Measurements from ENCODE around the gene TTC21A. TPM values are rescaled to one million over a fixed set of nuclear protein-coding genes. Genes with fewer than 3 reads are reported as not detected.

TTC21A gene
- total and polyA plus RNA-seq, 2 experiments from 2014 or later = 1.8 to 2.0 TPM

DNA sequence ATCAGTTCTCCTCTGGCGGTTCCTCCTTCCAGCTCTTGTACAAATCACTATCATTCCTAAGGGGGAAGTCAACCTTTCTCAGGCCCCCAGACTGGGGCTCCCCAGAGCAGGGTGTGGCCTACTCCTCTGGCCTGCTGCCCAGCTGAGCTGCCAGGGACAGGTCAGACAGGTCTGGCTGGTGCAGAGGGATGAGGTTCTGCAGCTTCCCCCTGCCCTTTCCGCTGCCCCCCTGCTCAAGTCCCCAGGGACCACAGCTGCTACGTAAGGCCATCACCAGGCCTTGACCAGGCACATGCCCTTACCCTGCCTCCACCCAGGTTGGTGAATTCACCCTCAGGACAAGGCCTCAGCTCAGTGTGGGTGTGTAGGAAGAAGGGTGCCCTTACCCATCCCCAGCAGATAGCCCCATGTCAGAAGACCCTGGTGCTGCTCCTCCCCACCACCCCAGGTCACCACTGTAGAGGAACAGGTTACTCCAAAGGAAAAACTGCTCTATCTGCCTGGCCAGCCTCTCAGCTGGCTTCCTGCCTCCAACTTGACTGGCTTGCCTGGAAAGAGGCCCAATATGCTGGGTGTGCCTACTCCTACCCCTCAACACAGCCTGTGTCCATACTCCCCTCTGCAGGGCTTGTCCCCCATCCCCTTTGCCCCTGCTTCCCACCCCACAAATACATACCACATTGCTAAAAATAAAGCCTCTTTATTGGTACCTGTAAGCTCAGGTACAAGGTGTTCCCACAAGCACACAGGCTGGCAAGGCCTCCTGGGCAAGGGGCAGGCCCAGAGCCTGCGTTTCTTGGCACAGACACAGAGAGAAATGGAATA is 33.9 kb downstream of the TTC21A start:
- H3K79me2 ChIP-seq (replicated peaks; ENCODE audit: insufficient read depth) = 0 out of 2 replicates have a peak, but pooled peaks cover 6% of the 10 kb centered on the region
- no peak overlapping the region for H3K27ac ChIP-seq (ENCODE audit: low read depth)
- Mint-ChIP-seq H3K4me3 (no peak overlapping the region), H3K9me3 (no peaks in the 10 kb centered on the region), H3K27ac (no peak overlapping the region), H3K36me3 (ENCODE audit: low read depth) (peaks cover 38% of the 10 kb centered on the region), H3K27me3 (ENCODE audit: insufficient read depth, low read depth, poor library complexity) (peaks cover 12% of the 10 kb centered on the region), H3K4me1 (peaks cover 8% of the 10 kb centered on the region)
- H4K20me1 ChIP-seq (replicated peaks; ENCODE audit: insufficient read depth) = peaks cover 7% of the 10 kb centered on the region
- no peak overlapping the region for H3K4me3 ChIP-seq
- TF ChIP-seq STAT1 (IDR thresholded peaks at IDR 0.05; ENCODE audit: unreplicated experiment) (no peak), JUNB (IDR thresholded peaks at IDR 0.05; ENCODE audit: unreplicated experiment) (no peak), CREB1 (CRISPR knock-in tag; IDR thresholded peaks at IDR 0.05; ENCODE audit: low read depth) (no peak), NANOG (IDR thresholded peaks at IDR 0.05; ENCODE audit: borderline replicate concordance) (no peak), EZH2phosphoT487 (IDR thresholded peaks at IDR 0.05; ENCODE audit: unreplicated experiment) (no peak), ZNF331 (CRISPR knock-in tag; IDR thresholded peaks at IDR 0.05; ENCODE audit: low read depth) (no peak), ZNF462 (CRISPR knock-in tag; IDR thresholded peaks at IDR 0.05) (no peak), CTCF (conservative IDR thresholded peaks at IDR 0.05; ENCODE audit: low read depth in 2 of 2) (no peak), ZNF114 (CRISPR knock-in tag; IDR thresholded peaks at IDR 0.05) (no peak), EZH2 (IDR thresholded peaks at IDR 0.05; ENCODE audit: low read depth, unreplicated experiment) (no peak), POLR2AphosphoS5 (IDR thresholded peaks at IDR 0.05; ENCODE audit: low read depth) (no peak)
- TF ChIP-seq, protein P1, sequence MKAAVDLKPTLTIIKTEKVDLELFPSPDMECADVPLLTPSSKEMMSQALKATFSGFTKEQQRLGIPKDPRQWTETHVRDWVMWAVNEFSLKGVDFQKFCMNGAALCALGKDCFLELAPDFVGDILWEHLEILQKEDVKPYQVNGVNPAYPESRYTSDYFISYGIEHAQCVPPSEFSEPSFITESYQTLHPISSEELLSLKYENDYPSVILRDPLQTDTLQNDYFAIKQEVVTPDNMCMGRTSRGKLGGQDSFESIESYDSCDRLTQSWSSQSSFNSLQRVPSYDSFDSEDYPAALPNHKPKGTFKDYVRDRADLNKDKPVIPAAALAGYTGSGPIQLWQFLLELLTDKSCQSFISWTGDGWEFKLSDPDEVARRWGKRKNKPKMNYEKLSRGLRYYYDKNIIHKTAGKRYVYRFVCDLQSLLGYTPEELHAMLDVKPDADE (IDR thresholded peaks at IDR 0.05) = no peak
- TF ChIP-seq, protein P2, sequence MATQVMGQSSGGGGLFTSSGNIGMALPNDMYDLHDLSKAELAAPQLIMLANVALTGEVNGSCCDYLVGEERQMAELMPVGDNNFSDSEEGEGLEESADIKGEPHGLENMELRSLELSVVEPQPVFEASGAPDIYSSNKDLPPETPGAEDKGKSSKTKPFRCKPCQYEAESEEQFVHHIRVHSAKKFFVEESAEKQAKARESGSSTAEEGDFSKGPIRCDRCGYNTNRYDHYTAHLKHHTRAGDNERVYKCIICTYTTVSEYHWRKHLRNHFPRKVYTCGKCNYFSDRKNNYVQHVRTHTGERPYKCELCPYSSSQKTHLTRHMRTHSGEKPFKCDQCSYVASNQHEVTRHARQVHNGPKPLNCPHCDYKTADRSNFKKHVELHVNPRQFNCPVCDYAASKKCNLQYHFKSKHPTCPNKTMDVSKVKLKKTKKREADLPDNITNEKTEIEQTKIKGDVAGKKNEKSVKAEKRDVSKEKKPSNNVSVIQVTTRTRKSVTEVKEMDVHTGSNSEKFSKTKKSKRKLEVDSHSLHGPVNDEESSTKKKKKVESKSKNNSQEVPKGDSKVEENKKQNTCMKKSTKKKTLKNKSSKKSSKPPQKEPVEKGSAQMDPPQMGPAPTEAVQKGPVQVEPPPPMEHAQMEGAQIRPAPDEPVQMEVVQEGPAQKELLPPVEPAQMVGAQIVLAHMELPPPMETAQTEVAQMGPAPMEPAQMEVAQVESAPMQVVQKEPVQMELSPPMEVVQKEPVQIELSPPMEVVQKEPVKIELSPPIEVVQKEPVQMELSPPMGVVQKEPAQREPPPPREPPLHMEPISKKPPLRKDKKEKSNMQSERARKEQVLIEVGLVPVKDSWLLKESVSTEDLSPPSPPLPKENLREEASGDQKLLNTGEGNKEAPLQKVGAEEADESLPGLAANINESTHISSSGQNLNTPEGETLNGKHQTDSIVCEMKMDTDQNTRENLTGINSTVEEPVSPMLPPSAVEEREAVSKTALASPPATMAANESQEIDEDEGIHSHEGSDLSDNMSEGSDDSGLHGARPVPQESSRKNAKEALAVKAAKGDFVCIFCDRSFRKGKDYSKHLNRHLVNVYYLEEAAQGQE (IDR thresholded peaks at IDR 0.05; ENCODE audit: unreplicated experiment) = no peak
- H3K4me2 ChIP-seq = no peak overlapping the region
- H3K27me3 ChIP-seq (ENCODE audit: insufficient read depth) = no peaks in the 10 kb centered on the region
- ATAC-seq = peak; percentile 16; the same call in 1 of the 3 replicates
- H3K9me2 ChIP-seq (ENCODE audit: insufficient read depth) = no peaks in the 10 kb centered on the region
- no peak overlapping the region for H2AFZ ChIP-seq
- no peak for DNase-seq (ENCODE audit: low spot score)
- H3K36me3 ChIP-seq (ENCODE audit: insufficient read depth) = peaks cover 17% of the 10 kb centered on the region; the same call in 1 of the 2 replicates
- no peaks in the 10 kb centered on the region for H3F3A ChIP-seq (replicated peaks; ENCODE audit: low read depth)
- H3K4me1 ChIP-seq (ENCODE audit: insufficient read depth) = 0 out of 2 replicates have a peak, but pooled peaks cover 2% of the 10 kb centered on the region

Data from GM23338 (cell line).